ENCODE data around the gene CTLA4. TPM values are rescaled to one million over a fixed set of nuclear protein-coding genes. Genes with fewer than 3 reads are reported as not detected.

CTLA4 gene
- total RNA-seq, 6 experiments from 2014 or later = not detected

DNA sequence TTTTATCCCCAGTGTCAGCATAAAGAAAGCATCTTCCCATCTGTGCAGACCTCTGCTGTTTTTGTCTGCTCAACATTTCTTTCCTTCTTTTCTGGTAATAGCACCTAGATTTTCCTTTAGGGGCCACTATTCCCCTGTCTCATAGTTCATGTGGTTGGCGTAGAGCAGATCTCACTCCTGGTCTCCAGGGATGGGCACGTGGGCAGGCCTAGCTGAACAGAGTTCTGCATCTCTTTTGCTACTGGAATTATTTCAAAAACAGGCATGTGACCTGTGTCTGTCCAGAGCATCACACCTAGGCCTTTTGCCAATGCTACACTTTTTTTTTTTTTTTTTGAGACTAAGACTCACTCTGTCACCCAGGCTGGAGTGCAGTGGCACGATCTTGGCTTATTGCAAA is 51.3 kb downstream of the CTLA4 start:
- Histone ChIP-seq H3K4me1 (no peaks in the 10 kb centered on the region), H3K4me3 (no peak overlapping the region), H3K9me3 (no peaks in the 10 kb centered on the region), H3K36me3 (no peaks in the 10 kb centered on the region), H3K27ac (no peak overlapping the region), H3K27me3 (no peaks in the 10 kb centered on the region)
- no peak for DNase-seq
- intact Hi-C loops (cut with DNase I) = no loop called here
- TF ChIP-seq CTCF (IDR thresholded peaks at IDR 0.05) = no peak
- no peak for TF ChIP-seq POLR2A (IDR thresholded peaks at IDR 0.05)
- WGBS (ENCODE audit: insufficient coverage, low coverage, low lambda C conversion rate, missing lambda C conversion rate) = 96% methylated on average over 3 of the region's 3 CpGs
- ATAC-seq = no peak

Other genes with a start within 250 kb of the CTLA4 start
- 1 to 10 TPM in 1 of 6 experiments, under 1 TPM in 5; 0.16 to 1.6 (median 0.46) TPM for gene CD28, start 161.1 kb upstream of the CTLA4 start, total RNA-seq
- under 1 TPM in 2 of 6 experiments, not detected in 4; 0.31 TPM for gene ICOS, start 69.0 kb downstream of the CTLA4 start, total RNA-seq